Activated naive CD4-positive, alpha-beta T cell treated with anti-CD3 and anti-CD28 coated beads, Interleukin-2, amount 50 U/mL, for 16 hours (primary cell): ENCODE measurements around the gene CYP4Z1.
"Not testable (repeated sequence)": the region's sequence is repeated elsewhere in the genome, so short reads cannot be mapped to it uniquely, and the experiment has no call there.

Experiments used
- DNase-seq: peaks from one replicate; pipeline ENCODE4 v3.0.0-alpha.2; 2020

Gene CYP4Z1, protein sequence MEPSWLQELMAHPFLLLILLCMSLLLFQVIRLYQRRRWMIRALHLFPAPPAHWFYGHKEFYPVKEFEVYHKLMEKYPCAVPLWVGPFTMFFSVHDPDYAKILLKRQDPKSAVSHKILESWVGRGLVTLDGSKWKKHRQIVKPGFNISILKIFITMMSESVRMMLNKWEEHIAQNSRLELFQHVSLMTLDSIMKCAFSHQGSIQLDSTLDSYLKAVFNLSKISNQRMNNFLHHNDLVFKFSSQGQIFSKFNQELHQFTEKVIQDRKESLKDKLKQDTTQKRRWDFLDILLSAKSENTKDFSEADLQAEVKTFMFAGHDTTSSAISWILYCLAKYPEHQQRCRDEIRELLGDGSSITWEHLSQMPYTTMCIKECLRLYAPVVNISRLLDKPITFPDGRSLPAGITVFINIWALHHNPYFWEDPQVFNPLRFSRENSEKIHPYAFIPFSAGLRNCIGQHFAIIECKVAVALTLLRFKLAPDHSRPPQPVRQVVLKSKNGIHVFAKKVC

DNA sequence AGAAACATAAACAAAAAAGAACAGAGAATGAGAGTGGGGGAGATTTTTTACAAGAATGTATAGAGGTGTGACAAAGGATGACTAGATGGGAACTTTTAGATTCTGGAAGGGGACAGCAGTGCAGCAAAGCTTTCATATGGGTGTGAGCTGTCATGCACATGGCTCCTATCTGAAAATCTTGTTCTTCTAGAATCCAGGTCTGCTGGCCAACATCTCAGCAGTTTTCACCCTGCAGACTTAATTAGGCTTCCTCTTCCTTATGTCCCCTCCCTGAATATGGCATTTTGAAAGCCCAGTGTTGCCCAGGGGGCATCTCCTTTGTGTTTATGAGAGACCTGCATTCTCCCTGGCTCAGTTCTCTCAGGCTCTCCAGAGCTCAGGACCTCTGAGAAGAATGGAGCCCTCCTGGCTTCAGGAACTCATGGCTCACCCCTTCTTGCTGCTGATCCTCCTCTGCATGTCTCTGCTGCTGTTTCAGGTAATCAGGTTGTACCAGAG is at the start of gene CYP4Z1:
Gene CYP4Z1 (plus strand): TSS at position 135 of the 498 bp plus-strand sequence. CDS start 260 bp downstream, at position 395.
- no peak for DNase-seq

DNA sequence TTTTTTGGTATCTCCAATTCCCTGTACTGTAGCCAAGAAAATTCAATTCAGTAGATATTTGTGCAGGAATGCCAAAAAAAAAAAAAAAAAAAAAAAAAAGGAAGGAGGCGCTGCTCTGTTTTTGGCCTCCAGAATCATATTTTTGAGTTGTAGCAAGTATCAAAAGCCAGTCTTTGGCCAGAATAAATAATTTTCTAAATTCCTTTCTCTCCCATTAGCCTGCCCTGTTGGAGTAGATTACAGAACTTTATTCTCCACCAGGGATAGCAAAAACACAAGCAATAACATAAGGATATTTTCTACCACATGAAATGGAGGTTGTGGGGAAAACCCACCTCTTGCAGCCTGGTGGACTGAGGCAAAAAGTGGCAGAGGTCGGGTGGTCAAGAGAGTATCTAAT is 46.0 kb upstream of the CYP4Z1 start:
- no peak for DNase-seq

DNA sequence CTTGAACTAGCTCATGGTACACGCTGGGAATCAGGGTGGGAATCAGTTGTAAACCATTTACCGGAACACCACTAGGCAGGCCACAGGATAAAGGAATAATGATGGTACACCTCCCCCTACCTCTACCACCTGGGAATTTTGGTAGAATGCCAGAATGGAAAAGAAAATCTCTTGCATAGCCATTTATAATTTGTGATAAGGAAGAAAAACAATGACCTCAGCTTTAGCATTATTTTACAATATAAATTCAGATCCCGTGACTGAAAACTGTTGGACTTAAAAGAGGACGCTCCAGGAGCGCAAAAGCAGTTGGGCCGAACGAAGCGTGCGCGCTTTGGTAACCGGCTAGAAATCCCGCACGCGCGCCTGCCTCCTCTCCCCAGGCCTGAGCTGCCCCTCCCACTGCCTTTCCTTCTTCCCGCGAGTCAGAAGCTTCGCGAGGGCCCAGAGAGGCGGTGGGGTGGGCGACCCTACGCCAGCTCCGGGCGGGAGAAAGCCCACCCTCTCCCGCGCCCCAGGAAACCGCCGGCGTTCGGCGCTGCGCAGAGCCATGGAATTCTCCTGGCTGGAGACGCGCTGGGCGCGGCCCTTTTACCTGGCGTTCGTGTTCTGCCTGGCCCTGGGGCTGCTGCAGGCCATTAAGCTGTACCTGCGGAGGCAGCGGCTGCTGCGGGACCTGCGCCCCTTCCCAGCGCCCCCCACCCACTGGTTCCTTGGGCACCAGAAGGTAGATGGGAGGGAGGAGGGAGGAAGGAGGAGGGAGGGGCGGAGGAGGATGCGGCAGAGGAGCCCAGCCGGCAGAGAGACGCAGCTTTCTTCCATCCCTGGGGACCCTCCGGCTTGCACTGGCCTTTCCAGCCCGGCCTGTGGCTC is 43.5 kb upstream of the CYP4Z1 start, which contains the start of gene CYP4X1:
Gene CYP4X1 (plus strand): TSS at position 402 of the 873 bp plus-strand sequence. CDS start 149 bp downstream, at position 551.
- no peak for DNase-seq

GRCh38 chr1:47024141-47024801 is 42.8 kb upstream of the CYP4Z1 start:
- DNase-seq: no peak

DNA sequence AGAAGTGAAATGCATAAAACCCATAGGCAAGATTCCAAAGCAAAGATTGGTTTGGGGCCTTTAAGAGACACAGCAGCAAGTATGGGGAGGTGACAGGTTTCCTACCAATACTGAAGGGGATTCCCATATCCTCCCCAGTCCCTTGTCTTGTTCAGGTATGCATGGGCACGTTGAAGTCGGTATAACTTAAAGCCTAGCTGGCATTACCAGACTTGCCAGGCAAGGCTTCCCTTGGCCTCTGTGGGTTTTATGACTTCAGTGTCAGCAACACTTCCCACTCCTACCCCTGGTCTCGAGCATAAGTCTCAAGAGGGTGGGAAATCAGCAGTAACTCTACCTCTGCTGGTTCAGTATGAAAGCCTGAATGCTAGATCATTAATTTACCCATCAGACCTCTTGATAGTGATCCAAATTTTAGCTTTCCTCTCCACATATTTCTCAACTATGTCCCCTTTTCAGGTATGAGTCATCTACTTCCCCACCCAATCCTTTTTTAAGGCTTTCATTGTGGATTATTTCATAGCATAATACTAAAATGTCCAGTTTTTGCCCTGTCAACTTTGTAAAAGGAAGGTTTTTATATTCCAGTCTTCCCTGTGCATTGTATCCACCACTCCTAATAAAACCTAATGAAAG is 36.7 kb upstream of the CYP4Z1 start:
- DNase-seq: no peak

GRCh38 chr1:47031059-47031458 is 36.0 kb upstream of the CYP4Z1 start:
- no peak for DNase-seq

DNA sequence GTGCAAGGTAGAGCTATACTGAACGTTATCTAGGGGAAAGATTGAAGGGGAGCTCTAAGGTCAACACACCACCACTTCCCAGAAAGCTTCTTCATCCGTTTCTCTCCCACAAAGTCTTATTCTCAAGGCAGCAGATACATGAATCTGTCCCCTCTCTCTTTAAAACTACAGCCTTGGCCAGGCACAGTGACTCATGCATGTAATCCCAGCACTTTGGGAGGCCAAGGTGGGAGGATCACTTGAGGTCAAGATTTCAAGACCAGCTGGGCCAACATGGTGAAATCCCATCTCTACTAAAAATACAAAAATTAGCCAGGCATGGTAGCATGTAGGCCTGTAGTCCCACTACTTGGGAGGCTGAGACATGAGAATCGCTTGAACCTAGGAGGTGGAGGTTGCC is 35.4 kb upstream of the CYP4Z1 start:
- DNase-seq: no peak

DNA sequence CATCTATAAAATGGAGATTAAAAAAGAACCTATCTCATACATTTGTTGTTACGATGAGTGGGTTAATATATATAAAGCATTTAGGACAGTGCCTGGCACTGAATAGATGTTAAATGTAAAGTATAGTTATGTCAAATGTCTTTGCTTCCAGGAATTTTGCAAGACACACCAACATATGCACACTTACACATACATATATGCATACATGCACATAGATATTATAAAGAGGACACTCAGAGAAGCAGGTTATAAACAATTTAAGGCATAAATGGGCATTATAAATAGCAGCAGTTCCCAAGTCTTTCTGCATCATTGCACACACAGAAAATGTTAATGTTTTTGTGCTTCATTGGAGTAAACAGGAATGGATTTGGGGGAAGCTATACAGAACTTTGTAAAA is 30.3 kb upstream of the CYP4Z1 start:
- DNase-seq: no peak

DNA sequence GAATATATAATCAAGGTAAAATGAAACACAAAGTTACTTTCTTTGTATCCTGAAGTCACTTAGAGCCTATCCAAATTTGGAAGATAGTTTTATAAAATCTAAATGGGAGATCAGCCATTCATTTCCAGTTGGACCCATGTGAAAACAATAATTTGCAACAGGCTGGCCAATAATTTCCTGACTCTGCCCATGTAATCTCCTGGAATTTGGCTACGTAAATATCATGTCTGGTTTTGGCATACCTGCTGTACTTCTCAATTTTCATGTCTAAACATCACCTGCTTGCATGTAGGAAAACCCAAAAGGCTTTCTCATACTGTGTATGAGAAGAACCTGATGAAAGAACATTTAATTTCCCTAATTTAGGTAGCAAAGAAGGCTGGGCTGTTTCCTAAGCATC is 7.7 kb upstream of the CYP4Z1 start:
- DNase-seq: no peak

DNA sequence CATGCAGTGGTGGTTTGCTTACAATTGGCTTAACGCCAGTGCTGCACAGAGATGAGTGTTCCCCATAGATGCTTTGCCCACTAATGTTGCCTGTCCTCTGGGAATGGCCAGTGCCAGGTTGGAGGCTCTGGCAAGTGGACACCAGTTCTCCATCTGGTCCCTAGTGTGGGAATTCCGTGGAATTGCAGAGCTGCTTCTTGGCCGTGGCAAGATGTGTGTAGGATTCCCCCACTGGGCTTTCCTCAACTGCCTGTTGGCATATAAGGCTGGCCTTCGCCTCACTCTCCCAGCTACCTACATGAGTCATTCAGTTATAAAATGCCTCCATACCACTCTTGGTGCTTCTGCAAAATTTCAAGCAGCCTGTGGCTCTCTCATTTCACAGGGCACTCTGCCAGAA is 2.0 kb downstream of the CYP4Z1 start:
- DNase-seq: not testable (repeated sequence)

GRCh38 chr1:47069509-47069908 is 2.5 kb downstream of the CYP4Z1 start:
- DNase-seq: not testable (repeated sequence)

DNA sequence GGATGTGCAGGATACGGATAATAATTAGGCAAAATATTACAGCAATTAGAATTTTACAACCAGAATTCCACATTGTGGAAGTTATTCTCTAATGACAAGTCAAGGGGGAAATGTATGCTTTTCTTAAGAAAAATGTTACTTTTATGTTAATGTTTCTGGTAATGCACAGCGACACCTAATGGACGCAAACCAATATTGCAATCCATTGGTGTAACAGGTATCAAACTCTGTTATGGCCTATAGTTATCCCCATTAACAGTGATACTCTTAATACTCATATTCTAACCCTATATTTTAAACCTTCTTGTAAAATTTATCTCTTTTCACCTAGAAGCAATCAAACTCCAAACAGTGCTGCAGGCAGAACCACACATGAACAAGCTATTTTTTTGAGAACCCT is 22.3 kb downstream of the CYP4Z1 start:
- peak; percentile 12 for DNase-seq

- not testable (repeated sequence) for DNase-seq
These were observed 24.4 kb downstream of the CYP4Z1 start for GRCh38 chr1:47091476-47091875.

- DNase-seq: no peak
These were observed 37.8 kb downstream of the CYP4Z1 start for GRCh38 chr1:47104816-47105215.

- DNase-seq: no peak
These were observed 39.8 kb downstream of the CYP4Z1 start for GRCh38 chr1:47106792-47107191.

DNA sequence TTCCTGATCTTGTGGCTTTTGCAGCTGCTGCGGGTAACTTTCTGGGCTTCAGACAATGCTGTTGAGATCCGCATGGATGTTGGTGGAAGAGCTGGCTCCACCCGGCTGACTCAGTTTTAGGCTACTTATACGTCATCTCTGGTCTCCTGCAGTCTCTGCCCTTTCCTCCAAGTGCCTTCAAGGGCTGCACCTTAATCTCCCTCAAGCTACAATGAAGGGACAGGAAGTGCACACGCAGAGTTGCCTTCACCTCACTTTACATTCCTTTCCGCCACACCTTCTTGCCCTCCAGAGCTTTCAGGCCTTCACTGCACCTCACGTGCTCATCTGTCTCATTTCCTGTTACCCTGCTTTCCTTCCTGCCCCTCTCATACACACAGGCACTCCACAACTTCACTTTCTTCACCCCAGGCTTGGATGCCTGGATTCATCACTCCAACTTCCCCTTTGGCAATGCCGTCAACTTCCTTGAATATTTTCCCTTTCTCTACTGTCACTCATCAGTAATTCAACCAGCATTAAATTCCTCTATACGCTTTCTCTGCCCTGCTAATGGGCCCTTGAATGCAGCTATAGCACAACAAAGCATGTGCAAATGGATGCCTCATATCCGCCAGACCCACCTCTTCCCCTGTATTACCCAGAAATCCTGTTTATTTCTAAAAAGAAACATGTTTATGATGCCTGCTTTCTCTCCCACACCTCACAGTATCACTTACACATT is 41.0 kb downstream of the CYP4Z1 start:
- not testable (repeated sequence) for DNase-seq

DNA sequence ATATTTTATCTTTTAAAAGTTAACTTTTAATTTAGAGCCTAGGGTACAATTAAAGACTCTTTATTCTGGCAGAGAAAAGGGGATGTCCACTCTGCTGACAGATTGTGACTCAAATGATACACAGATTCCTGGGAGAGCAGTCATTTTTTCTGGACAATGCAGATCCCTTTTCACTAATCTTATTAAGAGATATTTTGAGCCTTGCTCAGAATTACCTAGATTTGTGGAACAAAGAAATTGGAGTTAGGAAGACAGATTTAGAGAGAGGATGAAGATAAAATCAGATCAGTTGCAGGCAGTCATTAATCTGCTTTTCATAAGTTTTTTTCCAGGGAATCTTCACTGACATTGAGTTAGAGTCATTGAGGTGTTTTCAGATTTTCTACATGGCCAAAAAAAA is 42.5 kb downstream of the CYP4Z1 start:
- DNase-seq: not testable (repeated sequence)

GRCh38 chr1:47113178-47113577 is 46.1 kb downstream of the CYP4Z1 start:
- DNase-seq: no peak

DNA sequence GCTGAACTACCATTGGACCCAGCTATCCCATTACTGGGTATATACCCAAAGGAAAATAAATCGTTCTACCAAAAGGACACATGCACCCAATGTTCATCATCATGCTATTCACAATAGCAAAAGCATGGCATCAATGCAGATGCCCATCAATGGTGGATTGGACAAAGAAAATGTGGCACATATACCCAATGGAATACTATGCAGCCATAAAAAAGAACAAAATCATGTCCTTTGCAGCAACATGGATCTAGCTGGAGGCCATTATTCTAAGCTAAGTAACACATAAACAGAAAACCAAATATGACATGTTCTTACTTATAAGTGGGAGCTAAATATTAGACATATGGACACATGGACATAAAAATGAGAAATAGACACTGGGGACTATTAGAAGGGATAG is 54.0 kb downstream of the CYP4Z1 start:
- not testable (repeated sequence) for DNase-seq

GRCh38 chr1:47124834-47125233 is 57.8 kb downstream of the CYP4Z1 start:
- not testable (repeated sequence) for DNase-seq

GRCh38 chr1:47126997-47127396 is 60.0 kb downstream of the CYP4Z1 start:
- not testable (repeated sequence) for DNase-seq

GRCh38 chr1:47128221-47128620 is 61.2 kb downstream of the CYP4Z1 start:
- no peak for DNase-seq
